Hematopoietic multipotent progenitor cell treated with erythropoietin and hydrocortisone succinate and interleukin-3 and kit ligand, for 6 days (in vitro differentiated cells): Measurements from ENCODE around the gene TREX2.
A peak's percentile ranks its signal among the peaks of the same experiment; 100 is the strongest.

Source experiments
- DNase-seq: peaks from one replicate; pipeline ENCODE4 v3.0.0-alpha.2; 2015

Gene TREX2, protein sequence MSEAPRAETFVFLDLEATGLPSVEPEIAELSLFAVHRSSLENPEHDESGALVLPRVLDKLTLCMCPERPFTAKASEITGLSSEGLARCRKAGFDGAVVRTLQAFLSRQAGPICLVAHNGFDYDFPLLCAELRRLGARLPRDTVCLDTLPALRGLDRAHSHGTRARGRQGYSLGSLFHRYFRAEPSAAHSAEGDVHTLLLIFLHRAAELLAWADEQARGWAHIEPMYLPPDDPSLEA

GRCh38 chrX:153445856-153446635 is at the start of gene TREX2:
TSS of gene TREX2 (minus strand) at chrX:153446056. CDS start at chrX:153445430, 626 bp downstream.
- DNase-seq: no peak

DNA sequence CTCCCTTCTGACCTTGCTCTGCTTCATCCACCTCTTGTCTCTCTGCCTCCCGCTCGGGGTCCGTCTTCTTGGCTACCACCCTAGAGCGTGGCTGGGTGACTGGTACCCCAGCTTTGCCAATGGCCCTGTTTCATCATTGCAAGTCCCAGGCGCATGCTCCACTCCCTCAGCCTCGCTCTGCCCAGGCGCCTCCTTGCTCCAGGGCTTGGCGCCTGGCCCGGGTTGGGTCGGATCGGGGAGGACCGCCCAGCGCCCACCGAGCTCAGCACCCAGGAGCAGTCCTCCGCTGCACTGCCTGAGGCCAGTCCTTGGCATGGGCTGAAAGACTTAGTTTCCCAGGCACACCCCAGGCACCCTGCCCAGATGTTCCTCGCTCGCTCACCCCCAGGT is 49.5 kb upstream of the TREX2 start:
- DNase-seq: no peak

DNA sequence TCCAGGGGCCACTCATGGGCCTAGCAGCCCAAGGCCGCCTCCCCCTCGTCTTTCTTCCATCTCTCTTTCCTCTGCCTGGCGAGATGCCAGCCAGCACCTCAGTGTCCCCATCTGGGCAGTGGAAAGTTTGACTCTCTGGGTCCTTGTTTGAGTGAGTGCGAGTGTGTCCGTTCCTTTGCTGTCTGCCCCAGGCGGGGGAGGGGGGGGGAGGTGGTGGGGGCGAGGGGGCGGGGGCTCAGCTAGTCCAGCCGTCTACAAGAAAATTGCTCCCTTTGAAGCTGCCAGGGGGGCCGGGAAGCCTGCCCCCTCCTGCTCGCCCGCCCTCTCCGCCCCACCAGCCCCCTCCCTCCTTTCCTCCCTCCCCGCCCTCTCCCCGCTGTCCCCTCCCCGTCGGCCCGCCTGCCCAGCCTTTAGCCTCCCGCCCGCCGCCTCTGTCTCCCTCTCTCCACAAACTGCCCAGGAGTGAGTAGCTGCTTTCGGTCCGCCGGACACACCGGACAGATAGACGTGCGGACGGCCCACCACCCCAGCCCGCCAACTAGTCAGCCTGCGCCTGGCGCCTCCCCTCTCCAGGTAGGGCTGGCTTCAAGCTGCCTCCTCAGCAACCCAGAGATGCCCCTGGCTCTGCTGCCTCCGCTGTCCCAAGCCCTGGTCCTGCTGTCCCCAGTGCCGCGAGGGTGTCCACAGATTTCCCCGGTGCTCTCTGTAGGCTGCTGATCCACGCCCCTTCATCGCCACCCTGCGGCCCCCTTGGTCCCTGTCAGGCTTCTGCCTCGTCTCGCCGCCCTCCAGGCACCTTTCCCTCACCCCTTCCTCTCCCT is 48.9 kb upstream of the TREX2 start, which contains the start of gene BGN:
Gene BGN, plus strand, starts transcription at position 440 of the 821 bp plus-strand sequence. CDS start 9,652 bp downstream, outside the sequence.
- DNase-seq: peak; percentile 18

GRCh38 chrX:153494061-153494460 is 48.2 kb upstream of the TREX2 start:
- no peak for DNase-seq

GRCh38 chrX:153493085-153493484 is 47.2 kb upstream of the TREX2 start:
- DNase-seq: no peak

DNA sequence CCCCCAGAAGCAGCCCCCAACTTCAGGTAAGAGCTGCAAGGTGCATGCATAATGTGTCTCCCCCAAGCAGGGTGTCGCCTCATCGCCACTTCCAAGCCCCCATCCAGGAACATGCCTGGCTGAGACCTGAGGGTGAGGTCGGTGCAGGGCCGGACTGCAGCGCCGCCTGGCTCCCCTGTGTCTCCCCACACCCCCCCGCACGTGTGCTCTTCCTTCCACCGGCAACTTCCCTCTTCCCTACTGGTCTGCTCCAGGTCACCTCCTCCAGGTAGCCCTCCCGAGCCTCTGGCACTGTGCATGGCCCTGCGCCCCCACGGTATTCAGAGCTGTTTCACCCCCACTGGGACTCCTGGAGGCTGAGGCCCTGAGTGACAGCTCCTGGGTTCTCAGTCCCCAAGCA is 46.7 kb upstream of the TREX2 start:
- no peak for DNase-seq

- DNase-seq: no peak
Measured at GRCh38 chrX:153491918-153492317, 46.1 kb upstream of the TREX2 start.

DNA sequence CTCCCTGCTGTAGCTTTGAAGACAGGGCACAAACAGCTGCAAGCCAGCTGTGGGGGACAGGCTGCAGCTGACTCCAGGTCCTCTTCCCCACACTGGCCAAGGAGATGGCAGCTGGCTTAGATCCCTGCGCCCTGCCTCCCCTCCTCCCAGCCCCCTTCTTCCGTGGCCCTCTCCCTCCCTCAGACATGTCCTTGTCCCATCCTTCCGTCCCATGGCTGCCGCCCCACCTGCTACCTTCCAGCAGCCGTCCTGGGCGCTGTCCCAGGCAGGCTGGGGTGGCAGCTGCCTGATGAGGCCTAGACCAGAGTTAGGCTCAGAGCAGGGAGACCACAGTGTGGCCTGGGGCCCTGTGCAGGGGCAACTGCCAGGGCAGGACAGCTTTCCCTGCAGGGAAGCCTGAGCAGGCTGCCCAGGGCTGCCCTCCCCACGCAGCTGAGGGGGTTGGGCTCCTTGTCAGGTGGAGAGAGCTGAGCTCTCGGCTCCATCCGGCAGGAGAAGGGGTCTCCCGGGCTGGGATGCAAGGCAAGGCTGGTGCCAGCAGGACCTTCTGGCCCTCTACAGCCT is 45.6 kb upstream of the TREX2 start:
- DNase-seq: no peak

DNA sequence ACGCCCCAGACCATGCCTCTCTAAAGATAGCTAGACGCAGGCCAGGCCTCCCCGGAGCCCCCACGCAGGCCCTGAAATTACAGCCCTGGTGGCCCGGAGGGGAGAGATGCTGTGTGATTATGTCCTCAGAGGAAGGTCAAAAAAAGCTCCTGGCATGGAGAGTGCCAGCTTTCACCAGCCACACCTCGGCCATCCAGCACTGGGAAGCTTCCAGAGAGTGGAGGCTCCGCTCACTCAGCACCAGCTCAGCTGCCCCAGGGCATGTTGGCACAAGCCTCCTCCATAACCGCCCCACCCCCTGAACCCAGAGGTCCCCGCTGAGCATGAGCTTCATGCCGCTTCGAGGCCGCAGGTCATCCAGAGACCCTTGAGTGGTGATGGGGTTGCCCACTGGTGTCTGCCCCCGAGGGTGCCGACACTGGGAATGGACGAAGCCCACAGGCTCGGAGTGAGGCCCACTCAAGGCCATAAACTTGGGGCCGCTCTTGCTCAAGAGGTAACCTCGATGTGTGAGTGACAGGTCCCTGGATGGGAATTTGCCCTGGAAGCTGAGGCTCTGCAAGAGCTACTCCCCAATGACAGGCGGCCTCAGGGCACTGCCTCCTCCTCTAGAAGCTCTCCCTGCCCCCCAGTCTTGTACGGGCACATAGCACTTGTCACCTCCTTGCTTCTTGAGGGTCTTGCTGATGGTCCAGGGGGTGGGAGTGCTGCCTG is 44.5 kb upstream of the TREX2 start:
- DNase-seq: no peak

DNA sequence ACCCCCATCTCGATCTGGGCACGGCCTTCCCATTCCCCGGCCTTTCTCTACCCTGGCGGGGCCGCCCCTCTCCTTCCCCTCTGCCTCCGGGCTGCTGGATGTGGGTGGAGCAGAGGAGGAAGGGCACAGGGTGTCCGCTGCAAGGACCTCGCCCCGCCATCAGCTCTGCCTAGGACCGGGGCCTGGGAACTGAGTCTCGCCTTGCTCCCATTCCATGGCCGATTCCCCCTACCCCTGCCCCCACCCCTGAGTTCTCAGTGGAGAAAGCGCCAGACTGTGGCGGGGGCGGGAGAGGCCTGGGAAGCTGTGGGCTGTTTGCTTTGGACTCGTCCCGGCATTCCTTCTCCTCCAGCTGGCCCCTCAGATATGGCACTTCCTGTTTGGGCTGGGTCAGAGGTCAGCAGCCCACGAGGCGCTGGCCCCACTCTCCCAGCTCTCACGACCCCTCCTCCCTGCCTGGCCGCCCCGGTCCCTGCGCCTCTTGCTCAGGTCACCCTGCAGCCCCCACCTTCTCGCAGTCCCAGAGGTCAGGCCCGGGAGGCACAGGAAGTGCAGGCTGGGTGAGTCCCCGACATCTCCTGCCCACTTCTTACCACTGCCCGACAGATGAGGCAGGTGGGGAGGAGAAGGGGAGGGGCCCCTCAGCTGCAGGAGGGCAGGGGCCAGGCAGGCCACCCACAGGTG is 42.5 kb upstream of the TREX2 start:
- no peak for DNase-seq

DNA sequence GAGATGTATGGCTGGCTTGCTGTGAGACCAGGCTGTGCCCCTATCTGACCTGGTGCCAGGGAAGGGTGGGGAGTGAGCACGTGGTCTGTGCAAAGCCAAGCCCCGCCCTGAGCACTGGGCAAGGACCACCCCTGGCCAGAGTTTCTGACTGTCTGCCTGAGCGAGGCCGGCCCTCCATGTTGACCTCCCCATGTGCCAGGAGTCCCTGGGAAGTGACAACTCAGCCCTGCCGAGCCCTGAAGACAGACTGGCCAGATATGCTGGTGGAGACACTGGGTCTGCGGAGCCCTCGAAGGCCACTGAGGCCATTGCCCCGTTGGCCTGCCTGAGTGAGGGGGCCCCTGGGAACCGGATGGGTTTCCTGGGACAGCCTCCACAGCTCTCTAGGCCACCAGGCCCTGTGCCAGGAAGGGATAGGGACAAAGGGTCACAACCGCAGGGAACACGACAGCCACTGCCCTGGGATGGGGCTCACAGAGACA is 41.8 kb upstream of the TREX2 start:
- DNase-seq: no peak

- DNase-seq: no peak
Measured at GRCh38 chrX:153486171-153486570, 40.3 kb upstream of the TREX2 start.

DNA sequence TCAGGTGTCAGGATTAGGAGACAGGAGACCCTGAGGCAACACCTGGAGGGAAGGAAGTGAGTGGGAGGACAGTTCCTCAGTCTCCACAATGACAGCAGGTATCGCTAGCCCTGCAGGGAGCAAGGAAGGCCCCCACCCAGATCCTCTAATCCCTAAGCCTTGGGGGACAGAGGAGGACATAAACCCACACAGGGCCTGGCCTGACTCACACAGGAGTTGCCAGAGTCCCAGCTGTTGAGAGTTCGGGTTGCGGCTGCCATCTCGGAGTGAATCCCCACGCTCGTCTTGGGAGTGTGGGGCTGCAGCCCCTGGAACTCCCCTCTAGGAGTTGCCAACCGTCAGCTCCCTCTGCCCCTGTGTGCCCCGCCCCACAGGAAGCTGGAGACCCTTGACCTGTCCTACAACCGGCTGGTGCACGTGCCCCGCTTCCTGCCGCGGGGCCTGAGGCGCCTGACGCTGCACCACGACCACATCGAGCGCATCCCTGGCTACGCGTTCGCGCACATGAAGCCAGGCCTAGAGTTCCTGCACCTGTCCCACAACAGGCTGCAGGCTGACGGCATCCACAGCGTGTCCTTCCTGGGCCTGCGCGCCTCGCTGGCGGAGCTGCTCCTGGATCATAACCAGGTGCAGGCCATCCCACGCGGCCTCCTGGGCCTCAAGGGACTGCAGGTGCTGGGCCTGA is 39.7 kb upstream of the TREX2 start:
- no peak for DNase-seq

DNA sequence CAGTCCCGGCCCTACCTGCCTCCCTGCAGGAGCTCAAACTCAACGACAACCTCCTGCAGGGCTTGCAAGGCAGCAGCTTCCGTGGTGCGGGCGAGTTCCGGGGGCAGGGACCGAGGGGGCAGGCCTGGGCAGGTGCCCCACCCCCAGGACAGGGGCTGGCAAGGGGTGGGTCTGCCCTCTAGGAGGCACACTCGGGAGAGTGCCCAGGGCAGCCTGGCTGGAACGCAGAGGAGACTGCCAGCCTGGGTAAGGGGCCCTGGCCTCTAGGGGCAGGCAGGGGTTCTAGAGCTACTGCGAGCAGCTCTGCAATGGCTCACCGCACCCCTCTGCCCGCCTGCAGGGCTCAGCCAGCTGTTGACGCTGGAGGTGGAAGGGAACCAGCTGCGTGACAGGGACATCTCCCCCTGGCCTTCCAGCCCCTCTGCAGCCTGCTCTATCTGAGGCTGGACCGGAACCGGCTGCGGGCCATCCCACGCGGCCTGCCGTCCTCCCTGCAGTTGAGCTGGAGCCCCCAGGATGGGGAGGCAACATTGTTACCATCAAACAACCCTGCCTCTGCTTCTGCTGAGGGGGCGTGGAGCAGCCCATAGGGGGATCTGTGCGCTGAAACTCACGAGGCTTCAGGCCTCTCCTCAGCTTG is 36.6 kb upstream of the TREX2 start:
- DNase-seq: no peak

DNA sequence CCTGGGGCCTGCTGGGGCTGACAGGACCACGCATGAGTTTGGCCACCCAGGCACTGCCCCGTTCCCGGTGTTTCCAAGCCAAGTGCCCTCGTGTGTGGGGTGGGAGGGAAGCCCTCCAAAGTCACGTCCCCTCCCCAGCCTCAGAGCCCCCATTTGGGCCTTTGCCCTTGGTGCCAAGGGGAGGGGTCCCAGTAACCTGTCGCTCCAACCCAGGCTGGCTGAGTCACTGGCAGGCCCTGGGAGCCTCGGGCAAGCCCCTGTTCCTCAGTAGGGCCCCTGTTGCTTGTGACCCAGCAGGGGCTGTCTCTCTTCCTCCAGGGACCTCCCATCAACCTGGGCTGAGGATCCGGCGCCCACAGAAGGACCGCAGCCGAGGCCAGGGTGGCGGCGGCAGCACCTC is 35.2 kb upstream of the TREX2 start:
- DNase-seq: no peak

DNA sequence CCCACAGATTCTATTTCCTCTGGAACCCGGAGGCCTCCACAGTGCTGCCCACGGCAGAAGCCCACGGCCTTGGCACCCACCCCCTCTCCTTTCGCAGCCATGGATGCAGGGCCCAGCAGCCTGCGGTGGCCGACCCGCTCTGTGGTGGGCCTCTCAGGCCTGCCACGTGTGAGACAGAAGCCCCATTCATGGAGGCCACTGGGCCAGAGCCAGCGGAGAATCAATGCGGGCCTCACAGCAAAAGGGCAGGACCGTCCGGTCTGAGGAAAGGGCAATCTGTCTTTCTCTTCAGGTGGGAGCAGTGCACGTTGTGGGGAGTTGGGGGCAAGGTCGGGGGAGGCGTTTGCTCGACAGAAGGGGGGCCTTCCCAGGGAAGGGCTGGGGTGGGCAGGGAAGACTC is 32.9 kb upstream of the TREX2 start:
- no peak for DNase-seq

GRCh38 chrX:153477901-153478300 is 32.0 kb upstream of the TREX2 start:
- no peak for DNase-seq

DNA sequence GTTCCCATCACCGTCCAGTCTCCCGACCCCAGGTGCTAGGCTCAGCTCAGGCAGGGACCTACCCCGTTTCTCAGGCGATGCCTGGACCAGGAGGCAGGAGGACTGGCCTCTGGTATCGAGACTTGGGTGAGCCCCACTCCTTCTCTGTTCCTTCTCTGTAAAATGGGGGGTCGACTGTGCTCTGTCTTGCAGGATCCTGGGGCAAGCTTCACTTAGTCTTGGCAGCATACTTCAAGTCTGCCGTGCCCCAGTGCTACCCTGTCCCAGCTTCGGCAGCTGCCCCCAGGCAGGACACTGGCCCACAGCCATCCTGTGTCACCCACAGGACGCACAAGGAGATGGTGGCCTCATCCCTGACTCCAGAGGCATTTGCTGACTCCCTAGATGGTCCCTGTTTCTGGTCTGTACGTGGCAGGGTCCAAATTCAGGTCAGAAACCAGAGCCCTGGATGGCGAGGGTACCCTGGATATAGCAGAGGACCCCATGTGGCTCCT is 31.6 kb upstream of the TREX2 start:
- DNase-seq: no peak

DNA sequence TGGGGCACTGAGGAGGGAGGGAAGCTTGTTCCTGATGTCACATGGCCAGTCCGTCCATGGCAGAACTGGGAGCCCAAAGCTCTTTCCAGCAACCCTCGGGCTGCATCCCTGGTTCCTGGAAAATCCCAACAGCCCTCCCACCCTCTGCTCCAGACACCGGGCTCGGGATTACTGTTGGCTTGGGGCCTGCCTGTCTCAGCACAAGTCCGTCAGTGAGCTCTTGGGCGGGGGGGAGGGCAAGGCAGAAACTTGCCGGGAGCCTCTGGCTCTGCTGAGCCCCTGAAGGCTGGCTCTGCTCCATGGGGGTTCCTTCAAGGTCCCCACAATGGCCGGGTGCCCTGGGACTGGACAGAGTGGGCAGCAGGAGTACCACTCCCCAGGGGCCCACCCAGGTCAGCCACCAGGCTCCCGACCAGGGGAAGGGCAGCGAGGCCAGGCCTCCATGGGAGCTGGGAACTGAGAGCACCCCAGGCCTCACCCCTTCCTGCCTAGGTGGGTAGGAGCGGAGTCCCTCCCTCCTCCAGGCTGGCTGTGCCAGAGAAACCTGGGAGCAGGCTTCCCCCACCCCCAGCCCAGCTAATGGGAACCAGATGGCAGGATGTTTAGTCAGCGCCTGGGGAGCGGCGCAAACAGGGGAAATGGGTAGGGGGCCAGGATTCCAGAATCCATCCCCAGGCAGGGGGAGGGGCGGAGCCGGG is 31.0 kb upstream of the TREX2 start:
- DNase-seq: no peak

- DNase-seq: no peak
Measured at GRCh38 chrX:153475751-153476281, 30.0 kb upstream of the TREX2 start.
